ENCODE results near the gene DDO.
A peak's percentile ranks its signal among the peaks of the same experiment; 100 is the strongest.

Gene DDO

GRCh38 chr6:110419028-110419739 lies 3.8 kb upstream of the DDO start:
- no peak for DNase-seq

- DNase-seq: no peak
Measured at GRCh38 chr6:110418594-110418993, 3.2 kb upstream of the DDO start.

GRCh38 chr6:110414669-110415068 lies 706 bp downstream of the DDO start:
- DNase-seq: no peak

GRCh38 chr6:110412360-110412759 lies 3.0 kb downstream of the DDO start:
- no peak for DNase-seq

- no peak for DNase-seq
Measured at GRCh38 chr6:110410511-110410910, 4.9 kb downstream of the DDO start.

GRCh38 chr6:110409794-110410193 lies 5.6 kb downstream of the DDO start:
- no peak for DNase-seq

- no peak for DNase-seq
Measured at GRCh38 chr6:110408901-110409300, 6.5 kb downstream of the DDO start.

GRCh38 chr6:110404607-110405006 lies 10.8 kb downstream of the DDO start:
- DNase-seq: no peak

GRCh38 chr6:110401585-110402176 lies 13.7 kb downstream of the DDO start:
- no peak for DNase-seq

GRCh38 chr6:110400208-110400607 lies 15.2 kb downstream of the DDO start:
- DNase-seq: no peak

GRCh38 chr6:110399219-110400071 lies 15.9 kb downstream of the DDO start:
- no peak for DNase-seq

- DNase-seq: peak; percentile 66
Measured at GRCh38 chr6:110398778-110399177, 16.6 kb downstream of the DDO start.

GRCh38 chr6:110395221-110395620 lies 20.2 kb downstream of the DDO start:
- no peak for DNase-seq

GRCh38 chr6:110394409-110394808 lies 21.0 kb downstream of the DDO start:
- DNase-seq: no peak

- DNase-seq: no peak
Measured at GRCh38 chr6:110392727-110393126, 22.6 kb downstream of the DDO start.

- DNase-seq: no peak
Measured at GRCh38 chr6:110390404-110390803, 25.0 kb downstream of the DDO start.

- DNase-seq: no peak
Measured at GRCh38 chr6:110389689-110390382, 25.5 kb downstream of the DDO start.

- DNase-seq: no peak
Measured at GRCh38 chr6:110387986-110388385, 27.4 kb downstream of the DDO start.

- no peak for DNase-seq
Measured at GRCh38 chr6:110385458-110385863, 29.9 kb downstream of the DDO start.

- no peak for DNase-seq
Measured at GRCh38 chr6:110378552-110378951, 36.8 kb downstream of the DDO start.

- no peak for DNase-seq
Measured at GRCh38 chr6:110369066-110369465, 46.3 kb downstream of the DDO start.

- no peak for DNase-seq
Measured at GRCh38 chr6:110368284-110368683, 47.1 kb downstream of the DDO start.

GRCh38 chr6:110367825-110368224 lies 47.5 kb downstream of the DDO start:
- no peak for DNase-seq

Data from HCEC 1CT (cell line).